Activated naive CD8-positive, alpha-beta T cell treated with anti-CD3 and anti-CD28 coated beads, Interleukin-2, amount 50 U/mL, for 24 hours (primary cell): ENCODE measurements around the gene ZBTB1.
"Not testable (repeated sequence)": the region's sequence is repeated elsewhere in the genome, so short reads cannot be mapped to it uniquely, and the experiment has no call there.

Experiments used
- ATAC-seq: fragments of 150-1000 bp; cut with Tn5 transposase; one replicate; pipeline ENCODE4 v1.10.0; 2021
- DNase-seq: peaks from one replicate; pipeline ENCODE4 v3.0.0; 2021
- H3K27ac Mint-ChIP-seq: one replicate; pipeline ENCODE4 v1.8.0; 2021; ENCODE audit warnings: mild to moderate bottlenecking, mixed read lengths
- H3K27me3 Mint-ChIP-seq: one replicate; pipeline ENCODE4 v1.8.0; 2021; ENCODE audit warnings: mixed read lengths
- H3K36me3 Mint-ChIP-seq: one replicate; pipeline ENCODE4 v1.8.0; 2021; ENCODE audit warnings: low read depth, mixed read lengths
- H3K4me1 Mint-ChIP-seq: one replicate; pipeline ENCODE4 v1.8.0; 2021; ENCODE audit warnings: mixed read lengths
- H3K4me3 Mint-ChIP-seq: one replicate; pipeline ENCODE4 v1.8.0; 2021; ENCODE audit warnings: mild to moderate bottlenecking, moderate library complexity, mixed read lengths
- H3K9me3 Mint-ChIP-seq: one replicate; pipeline ENCODE4 v1.8.0; 2021; ENCODE audit warnings: mixed read lengths

The ZBTB1 gene

GRCh38 chr14:64536488-64537245, 32.1 kb downstream of the ZBTB1 start:
- peaks cover 10% of the 10 kb centered on the region for H3K36me3 Mint-ChIP-seq
- ATAC-seq (no peak), DNase-seq (no peak)
- H3K9me3 Mint-ChIP-seq, result no peaks in the 10 kb centered on the region
- peaks cover 26% of the 10 kb centered on the region for H3K4me1 Mint-ChIP-seq
- H3K27ac Mint-ChIP-seq, result no peak overlapping the region
- no peak overlapping the region for H3K4me3 Mint-ChIP-seq
- peaks cover 20% of the 10 kb centered on the region for H3K27me3 Mint-ChIP-seq

- Mint-ChIP-seq H3K27ac (peak within 1 kb of the TSS; percentile 93), H3K27me3 (peaks cover 33% of the 10 kb centered on the region), H3K9me3 (no peaks in the 10 kb centered on the region), H3K4me3 (peak within 1 kb of the TSS; percentile 89), H3K36me3 (peaks cover 10% of the 10 kb centered on the region), H3K4me1 (peaks cover 33% of the 10 kb centered on the region)
- DNase-seq (peak; percentile 96), ATAC-seq (peak; percentile 97)
Observed at GRCh38 chr14:64540208-64541202, 35.9 kb downstream of the ZBTB1 start, which contains the start of gene HSPA2. Gene HSPA2 (plus strand): TSS chr14:64540741. CDS start chr14:64540850, 109 bp downstream.

- Mint-ChIP-seq H3K27me3 (peaks cover 33% of the 10 kb centered on the region), H3K27ac (no peak overlapping the region), H3K9me3 (no peaks in the 10 kb centered on the region)
Observed at GRCh38 chr14:64541261-64541971, 36.8 kb downstream of the ZBTB1 start.

GRCh38 chr14:64541972-64542835, 37.6 kb downstream of the ZBTB1 start:
- H3K36me3 Mint-ChIP-seq, result peaks cover 10% of the 10 kb centered on the region
- H3K27me3 Mint-ChIP-seq, result peaks cover 31% of the 10 kb centered on the region
- H3K4me3 Mint-ChIP-seq, result peak overlapping the region; percentile 65
- no peaks in the 10 kb centered on the region for H3K9me3 Mint-ChIP-seq
- DNase-seq, result no peak
- H3K4me1 Mint-ChIP-seq, result peaks cover 33% of the 10 kb centered on the region
- ATAC-seq, result no peak
- no peak overlapping the region for H3K27ac Mint-ChIP-seq

More at GRCh38 chr14:64541261-64541971, 36.8 kb downstream of the ZBTB1 start:
- peaks cover 33% of the 10 kb centered on the region for H3K4me1 Mint-ChIP-seq
- H3K4me3 Mint-ChIP-seq, result peak overlapping the region; percentile 89
- H3K36me3 Mint-ChIP-seq, result peaks cover 10% of the 10 kb centered on the region
- DNase-seq, result peak; percentile 5
- ATAC-seq, result no peak

- no peak for ATAC-seq
- peak overlapping the region; percentile 65 for H3K4me3 Mint-ChIP-seq
Observed at GRCh38 chr14:64542836-64543201, 38.2 kb downstream of the ZBTB1 start.

GRCh38 chr14:64544607-64545312, 40.2 kb downstream of the ZBTB1 start:
- ATAC-seq (no peak), DNase-seq (no peak)
- Mint-ChIP-seq H3K4me3 (no peak overlapping the region), H3K36me3 (peaks cover 10% of the 10 kb centered on the region), H3K4me1 (peaks cover 33% of the 10 kb centered on the region), H3K27me3 (peaks cover 31% of the 10 kb centered on the region), H3K9me3 (no peaks in the 10 kb centered on the region), H3K27ac (no peak overlapping the region)

More at GRCh38 chr14:64542836-64543201, 38.2 kb downstream of the ZBTB1 start:
- peaks cover 33% of the 10 kb centered on the region for H3K4me1 Mint-ChIP-seq
- peaks cover 31% of the 10 kb centered on the region for H3K27me3 Mint-ChIP-seq
- H3K36me3 Mint-ChIP-seq, result peaks cover 10% of the 10 kb centered on the region
- H3K9me3 Mint-ChIP-seq, result no peaks in the 10 kb centered on the region
- no peak overlapping the region for H3K27ac Mint-ChIP-seq
- DNase-seq, result no peak

GRCh38 chr14:64549016-64549415, 44.4 kb downstream of the ZBTB1 start:
- peak overlapping the region; percentile 33 for H3K4me3 Mint-ChIP-seq
- H3K27me3 Mint-ChIP-seq, result peaks cover 20% of the 10 kb centered on the region
- no peaks in the 10 kb centered on the region for H3K9me3 Mint-ChIP-seq
- no peak for ATAC-seq
- peaks cover 11% of the 10 kb centered on the region for H3K4me1 Mint-ChIP-seq
- no peaks in the 10 kb centered on the region for H3K36me3 Mint-ChIP-seq
- no peak overlapping the region for H3K27ac Mint-ChIP-seq
- DNase-seq, result no peak

- Mint-ChIP-seq H3K4me1 (peaks cover 11% of the 10 kb centered on the region), H3K4me3 (peak within 1 kb of the TSS; percentile 49), H3K36me3 (no peaks in the 10 kb centered on the region), H3K9me3 (no peaks in the 10 kb centered on the region), H3K27ac (no peak within 1 kb of the TSS), H3K27me3 (peaks cover 20% of the 10 kb centered on the region)
- peak; percentile 93 for ATAC-seq
- DNase-seq, result peak; percentile 56
Observed at GRCh38 chr14:64549791-64550620, 45.4 kb downstream of the ZBTB1 start, which contains the start of gene PPP1R36. Gene PPP1R36 (plus strand): TSS chr14:64549961. CDS start chr14:64549998, 37 bp downstream.

- H3K9me3 Mint-ChIP-seq, result no peaks in the 10 kb centered on the region
- peaks cover 11% of the 10 kb centered on the region for H3K4me1 Mint-ChIP-seq
- ATAC-seq (no peak), DNase-seq (no peak)
- H3K36me3 Mint-ChIP-seq, result no peaks in the 10 kb centered on the region
- no peak overlapping the region for H3K27ac Mint-ChIP-seq
- H3K4me3 Mint-ChIP-seq, result peak overlapping the region; percentile 1
- peaks cover 22% of the 10 kb centered on the region for H3K27me3 Mint-ChIP-seq
Observed at GRCh38 chr14:64550621-64551333, 46.2 kb downstream of the ZBTB1 start.

GRCh38 chr14:64554556-64554955, 50.0 kb downstream of the ZBTB1 start:
- Mint-ChIP-seq H3K4me1 (peaks cover 5% of the 10 kb centered on the region), H3K4me3 (no peak overlapping the region), H3K36me3 (no peaks in the 10 kb centered on the region), H3K27ac (no peak overlapping the region), H3K27me3 (peaks cover 19% of the 10 kb centered on the region), H3K9me3 (no peaks in the 10 kb centered on the region)
- no peak for DNase-seq
- ATAC-seq, result no peak

- Mint-ChIP-seq H3K4me3 (no peak overlapping the region), H3K27me3 (peaks cover 6% of the 10 kb centered on the region)
- ATAC-seq, result no peak
Observed at GRCh38 chr14:64556526-64556925, 52.0 kb downstream of the ZBTB1 start.

GRCh38 chr14:64558216-64558615, 53.6 kb downstream of the ZBTB1 start:
- not testable (repeated sequence) for H3K4me1 Mint-ChIP-seq, H3K4me3 Mint-ChIP-seq, H3K9me3 Mint-ChIP-seq, DNase-seq, H3K27me3 Mint-ChIP-seq, ATAC-seq, H3K27ac Mint-ChIP-seq, H3K36me3 Mint-ChIP-seq

More at GRCh38 chr14:64556526-64556925, 52.0 kb downstream of the ZBTB1 start:
- Mint-ChIP-seq H3K27ac (no peak overlapping the region), H3K36me3 (no peaks in the 10 kb centered on the region), H3K4me1 (no peaks in the 10 kb centered on the region), H3K9me3 (no peaks in the 10 kb centered on the region)
- no peak for DNase-seq
